Stimulated activated naive CD8-positive, alpha-beta T cell treated with anti-CD3 and anti-CD28 coated beads, Interleukin-15, amount 100 ng/mL, for 72 hours (primary cell): ENCODE measurements around the gene SLC7A10.

Source experiments
- ATAC-seq: fragments of 150-1000 bp; cut with Tn5 transposase; 2 replicates; pipeline ENCODE4 v1.10.0; 2021; ENCODE audit warnings: mild to moderate bottlenecking, moderate library complexity
- DNase-seq, 2 donors: peaks; one replicate each; pipeline ENCODE4 v3.0.0; 2021 to 2022
- H3K27ac Mint-ChIP-seq, 2 donors: one replicate each; pipeline ENCODE4 v1.8.0; 2022; ENCODE audit warnings: mild to moderate bottlenecking in 2 of 2, mixed read lengths in 2 of 2, moderate library complexity in 2 of 2
- H3K27me3 Mint-ChIP-seq: one replicate; pipeline ENCODE4 v1.8.0; 2022; ENCODE audit warnings: mixed read lengths
- H3K4me1 Mint-ChIP-seq: one replicate; pipeline ENCODE4 v1.8.0; 2022; ENCODE audit warnings: mild to moderate bottlenecking, mixed read lengths
- H3K4me3 Mint-ChIP-seq, 2 donors: one replicate each; pipeline ENCODE4 v1.8.0; 2022; ENCODE audit warnings: mild to moderate bottlenecking in 2 of 2, mixed read lengths in 2 of 2, moderate library complexity in 1 of 2
- H3K9me3 Mint-ChIP-seq, 2 donors: one replicate each; pipeline ENCODE4 v1.8.0; 2022; ENCODE audit warnings: mixed read lengths in 2 of 2

The SLC7A10 gene

GRCh38 chr19:33225458-33225926 is at the start of gene SLC7A10:
SLC7A10 (minus strand) TSS chr19:33225850; CDS start chr19:33225703, 147 bp downstream.
- no peak within 1 kb of the TSS for H3K27ac Mint-ChIP-seq
- DNase-seq (no peak), ATAC-seq (peak; percentile 29)
- peaks cover 78% of the 10 kb centered on the region for H3K27me3 Mint-ChIP-seq
- H3K9me3 Mint-ChIP-seq: peaks cover 18% of the 10 kb centered on the region in 2 donors
- peak within 1 kb of the TSS; percentile 71 to 81 for H3K4me3 Mint-ChIP-seq
- peaks cover 10% of the 10 kb centered on the region for H3K4me1 Mint-ChIP-seq

- H3K9me3 Mint-ChIP-seq: no peaks in the 10 kb centered on the region
- H3K4me1 Mint-ChIP-seq: peaks cover 18% of the 10 kb centered on the region
- H3K27ac Mint-ChIP-seq: no peak overlapping the region
- DNase-seq (no peak), ATAC-seq (no peak)
- H3K27me3 Mint-ChIP-seq: peaks cover 8% of the 10 kb centered on the region
- H3K4me3 Mint-ChIP-seq: no peak overlapping the region
These were observed 49.3 kb upstream of the SLC7A10 start for GRCh38 chr19:33274663-33275558.

GRCh38 chr19:33273881-33274662 is 48.4 kb upstream of the SLC7A10 start:
- ATAC-seq: peak; percentile 43
- peaks cover 8% of the 10 kb centered on the region for H3K27me3 Mint-ChIP-seq
- H3K27ac Mint-ChIP-seq: no peak overlapping the region
- H3K4me3 Mint-ChIP-seq: no peak overlapping the region
- H3K9me3 Mint-ChIP-seq: no peaks in the 10 kb centered on the region
- peak in 1 of 2 donors; percentile 26 for DNase-seq
- H3K4me1 Mint-ChIP-seq: peaks cover 15% of the 10 kb centered on the region

- Mint-ChIP-seq H3K4me1 (peaks cover 15% of the 10 kb centered on the region), H3K27me3 (peaks cover 3% of the 10 kb centered on the region), H3K4me3 (no peak overlapping the region), H3K9me3 (no peaks in the 10 kb centered on the region), H3K27ac (no peak overlapping the region)
- DNase-seq (no peak), ATAC-seq (no peak)
These were observed 47.6 kb upstream of the SLC7A10 start for GRCh38 chr19:33273065-33273736.

- no peaks in the 10 kb centered on the region for H3K27me3 Mint-ChIP-seq
- ATAC-seq (no peak), DNase-seq (no peak)
- H3K9me3 Mint-ChIP-seq: no peaks in the 10 kb centered on the region
- H3K27ac Mint-ChIP-seq: no peak overlapping the region
- H3K4me3 Mint-ChIP-seq: no peak overlapping the region
- peaks cover 15% of the 10 kb centered on the region for H3K4me1 Mint-ChIP-seq
These were observed 45.8 kb upstream of the SLC7A10 start for GRCh38 chr19:33271246-33272021.

GRCh38 chr19:33270769-33271168 is 45.1 kb upstream of the SLC7A10 start:
- no peak for DNase-seq
- ATAC-seq: no peak
- Mint-ChIP-seq H3K27me3 (no peaks in the 10 kb centered on the region), H3K4me3 (no peak overlapping the region), H3K27ac (peak overlapping the region; percentile 30 to 77), H3K4me1 (peaks cover 15% of the 10 kb centered on the region), H3K9me3 (no peaks in the 10 kb centered on the region)

GRCh38 chr19:33269016-33269415 is 43.4 kb upstream of the SLC7A10 start:
- peak overlapping the region in 1 of 2 donors; percentile 65 for H3K27ac Mint-ChIP-seq
- DNase-seq (no peak), ATAC-seq (no peak)
- peaks cover 12% of the 10 kb centered on the region for H3K4me1 Mint-ChIP-seq
- H3K9me3 Mint-ChIP-seq: no peaks in the 10 kb centered on the region
- no peak overlapping the region for H3K4me3 Mint-ChIP-seq
- peaks cover 12% of the 10 kb centered on the region for H3K27me3 Mint-ChIP-seq

- peaks cover 14% of the 10 kb centered on the region for H3K27me3 Mint-ChIP-seq
- ATAC-seq: no peak
- H3K9me3 Mint-ChIP-seq: no peaks in the 10 kb centered on the region
- H3K4me3 Mint-ChIP-seq: no peak overlapping the region
- DNase-seq: no peak
- no peak overlapping the region for H3K27ac Mint-ChIP-seq
- H3K4me1 Mint-ChIP-seq: peaks cover 5% of the 10 kb centered on the region
These were observed 42.7 kb upstream of the SLC7A10 start for GRCh38 chr19:33268162-33268991.

- no peaks in the 10 kb centered on the region for H3K4me1 Mint-ChIP-seq
- no peak overlapping the region for H3K4me3 Mint-ChIP-seq
- no peak for ATAC-seq
- H3K27me3 Mint-ChIP-seq: peaks cover 16% of the 10 kb centered on the region
- no peak overlapping the region for H3K27ac Mint-ChIP-seq
- H3K9me3 Mint-ChIP-seq: no peaks in the 10 kb centered on the region
- no peak for DNase-seq
These were observed 42.1 kb upstream of the SLC7A10 start for GRCh38 chr19:33267706-33268105.

GRCh38 chr19:33266974-33267484 is 41.4 kb upstream of the SLC7A10 start:
- no peak overlapping the region for H3K4me3 Mint-ChIP-seq
- H3K9me3 Mint-ChIP-seq: no peaks in the 10 kb centered on the region
- DNase-seq (no peak), ATAC-seq (no peak)
- peaks cover 23% of the 10 kb centered on the region for H3K27me3 Mint-ChIP-seq
- peak overlapping the region in 1 of 2 donors; percentile 7 for H3K27ac Mint-ChIP-seq
- H3K4me1 Mint-ChIP-seq: no peaks in the 10 kb centered on the region

- H3K27me3 Mint-ChIP-seq: peaks cover 31% of the 10 kb centered on the region
- ATAC-seq (no peak), DNase-seq (no peak)
- no peak overlapping the region for H3K27ac Mint-ChIP-seq
- H3K4me3 Mint-ChIP-seq: no peak overlapping the region
- H3K9me3 Mint-ChIP-seq: no peaks in the 10 kb centered on the region
- H3K4me1 Mint-ChIP-seq: peaks cover 17% of the 10 kb centered on the region
These were observed 39.3 kb upstream of the SLC7A10 start for GRCh38 chr19:33264881-33265445.

- no peak for ATAC-seq
- Mint-ChIP-seq H3K27ac (no peak overlapping the region), H3K4me1 (peaks cover 17% of the 10 kb centered on the region), H3K9me3 (no peaks in the 10 kb centered on the region), H3K4me3 (no peak overlapping the region), H3K27me3 (peaks cover 41% of the 10 kb centered on the region)
- no peak for DNase-seq
These were observed 37.8 kb upstream of the SLC7A10 start for GRCh38 chr19:33263325-33264023.

GRCh38 chr19:33261511-33262189 is 36.0 kb upstream of the SLC7A10 start:
- H3K9me3 Mint-ChIP-seq: peaks cover 0 to 7% of the 10 kb centered on the region in 2 donors
- H3K27me3 Mint-ChIP-seq: peaks cover 41% of the 10 kb centered on the region
- no peak for DNase-seq
- peak; percentile 39 for ATAC-seq
- no peak overlapping the region for H3K27ac Mint-ChIP-seq
- H3K4me1 Mint-ChIP-seq: peaks cover 17% of the 10 kb centered on the region
- no peak overlapping the region for H3K4me3 Mint-ChIP-seq
